GM12878 (cell line): ENCODE measurements around the gene TBC1D30. TPM values are rescaled to one million over a fixed set of nuclear protein-coding genes. Genes with fewer than 3 reads are reported as not detected.
A peak's percentile ranks its signal among the peaks of the same experiment; 100 is the strongest.

ENCODE experiments used
- ASH2L ChIP-seq: fragments of 300-600, 200-600 bp; sonication (generic); IDR thresholded peaks from 2 replicates; pipeline ENCODE4 v1.6.1; 2017; ENCODE audit warnings: low read depth, mild to moderate bottlenecking, borderline replicate concordance
- DPF2 ChIP-seq: fragments of 450-650 bp; IDR thresholded peaks from 2 replicates; pipeline ENCODE4 v1.6.1; 2017; ENCODE audit warnings: mild to moderate bottlenecking
- IRF4 ChIP-seq: IDR thresholded peaks from 2 replicates; pipeline ENCODE4 v1.6.1; 2011; ENCODE audit warnings: low read depth, low read length
- JUNB ChIP-seq: IDR thresholded peaks from 2 replicates; pipeline ENCODE4 v1.6.1; 2016; ENCODE audit warnings: antibody characterized with exemption, mild to moderate bottlenecking
- MEF2A ChIP-seq: IDR thresholded peaks from 2 replicates; pipeline ENCODE4 v1.6.1; 2011; ENCODE audit warnings: low read depth, mild to moderate bottlenecking, low read length, moderate library complexity; ENCODE audit not compliant: insufficient read depth
- NFIC ChIP-seq: IDR thresholded peaks from 2 replicates; pipeline ENCODE4 v1.6.1; 2012; ENCODE audit warnings: low read depth, mild to moderate bottlenecking, inconsistent platforms, low read length, moderate library complexity
- PAX5 ChIP-seq: IDR thresholded peaks from 2 replicates; pipeline ENCODE4 v1.6.1; 2011; ENCODE audit warnings: low read depth, low read length, borderline replicate concordance
- POLR2AphosphoS5 ChIP-seq: IDR thresholded peaks from 2 replicates; pipeline ENCODE4 v1.6.1; 2011; ENCODE audit warnings: mild to moderate bottlenecking, low read length, inconsistent platforms
- POU2F2 ChIP-seq: IDR thresholded peaks from 3 replicates; pipeline ENCODE4 v1.6.1; 2011; ENCODE audit warnings: low read depth, mild to moderate bottlenecking, low read length, borderline replicate concordance
- RAD21 ChIP-seq: IDR thresholded peaks from 2 replicates; pipeline ENCODE4 v1.6.1; 2011; ENCODE audit warnings: mild to moderate bottlenecking, low read depth, low read length, moderate library complexity; ENCODE audit not compliant: insufficient read depth
- RUNX3 ChIP-seq: IDR thresholded peaks from 2 replicates; pipeline ENCODE4 v1.6.1; 2012; ENCODE audit warnings: low read length, inconsistent platforms
- TCF3 ChIP-seq: IDR thresholded peaks from 2 replicates; pipeline ENCODE4 v1.6.1; 2012; ENCODE audit warnings: low read depth, mild to moderate bottlenecking, low read length, borderline replicate concordance; ENCODE audit not compliant: insufficient read depth
- polyA plus RNA-seq, 11 experiments: library from polyadenylated mRNA; depleted of rRNA in 4 of 11; unstranded in 6 of 11; stranded (reverse) in 5 of 11; fragments of >200 nt; fragmentation: Nextera tagmentation in 4 of 11; fragmentation: Illumina TruSeq in 1 of 11; extraction: Ambion mirVana in 4 of 11; extraction: Trizol in 1 of 11; gene quantifications; 1 replicate in 1 of 11; 2 replicates in 10 of 11; pipeline versions ENCODE4 v1.2.1 to v1.2.3, GENCODE V29; 2011 to 2016; ENCODE audit warnings: inconsistent platforms in 2 of 11, missing spikeins in 2 of 11, low read depth in 1 of 11
- total RNA-seq, 4 experiments: library from RNA; depleted of rRNA in 3 of 4; stranded (reverse); fragments of >200 nt in 3 of 4; fragmentation: Illumina TruSeq in 1 of 4; extraction: Trizol in 1 of 4; gene quantifications; 2 replicates each; pipeline versions ENCODE4 v1.2.1 to v1.2.3, GENCODE V29; 2013 to 2021
- TF ChIP-seq, protein P1 (sequence below): IDR thresholded peaks from 2 replicates; pipeline ENCODE4 v1.6.1; 2011; ENCODE audit warnings: borderline replicate concordance, low read depth, mild to moderate bottlenecking, moderate library complexity, low read length; ENCODE audit not compliant: insufficient read depth, poor library complexity, severe bottlenecking
- TF ChIP-seq, protein P2 (sequence below): fragments of 450-650 bp; IDR thresholded peaks from 2 replicates; pipeline ENCODE4 v1.6.1; 2017; ENCODE audit warnings: antibody characterized with exemption, mild to moderate bottlenecking, moderate library complexity
- TF ChIP-seq, protein P3 (sequence below): IDR thresholded peaks from 2 replicates; pipeline ENCODE4 v1.6.1; 2012; ENCODE audit warnings: mild to moderate bottlenecking, low read depth, low read length

The TBC1D30 gene
- total and polyA plus RNA-seq, 10 of the 15 experiments (the other 5 are each of a cell fraction or from before 2014, with no cell fraction given), result 1.2 to 23.3 (median 11.1) TPM

DNA sequence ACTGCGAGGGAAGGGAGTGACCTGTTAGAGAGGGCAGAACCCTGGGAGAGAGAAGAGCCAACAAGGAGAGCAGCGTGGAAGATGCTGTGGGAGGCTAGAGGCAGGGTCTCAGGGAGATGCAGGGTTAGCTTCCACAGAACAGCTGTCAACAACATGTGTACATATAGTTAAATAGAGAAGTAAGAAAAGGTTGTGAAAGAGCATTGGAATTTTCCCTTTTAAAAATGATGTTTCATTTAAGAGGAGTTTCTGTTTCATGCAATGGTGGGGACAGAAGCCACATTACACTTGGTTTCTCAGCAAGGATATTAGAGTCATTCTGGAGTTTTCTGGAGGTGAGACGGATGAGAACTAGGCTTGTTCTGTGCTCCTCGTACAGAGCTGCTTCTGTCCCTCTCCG, 23.8 kb upstream of the TBC1D30 start (continued):
- TF ChIP-seq, protein P1, sequence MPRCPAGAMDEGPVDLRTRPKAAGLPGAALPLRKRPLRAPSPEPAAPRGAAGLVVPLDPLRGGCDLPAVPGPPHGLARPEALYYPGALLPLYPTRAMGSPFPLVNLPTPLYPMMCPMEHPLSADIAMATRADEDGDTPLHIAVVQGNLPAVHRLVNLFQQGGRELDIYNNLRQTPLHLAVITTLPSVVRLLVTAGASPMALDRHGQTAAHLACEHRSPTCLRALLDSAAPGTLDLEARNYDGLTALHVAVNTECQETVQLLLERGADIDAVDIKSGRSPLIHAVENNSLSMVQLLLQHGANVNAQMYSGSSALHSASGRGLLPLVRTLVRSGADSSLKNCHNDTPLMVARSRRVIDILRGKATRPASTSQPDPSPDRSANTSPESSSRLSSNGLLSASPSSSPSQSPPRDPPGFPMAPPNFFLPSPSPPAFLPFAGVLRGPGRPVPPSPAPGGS, result peak; percentile 65
- TF ChIP-seq DPF2 (no peak), TCF3 (0 out of 2 replicates have a peak, but pooled peaks have one; percentile 18), RUNX3 (peak; percentile 66), POLR2AphosphoS5 (peak; percentile 38; the same call in 1 of the 2 replicates), IRF4 (0 out of 2 replicates have a peak, but pooled peaks have one; percentile 5), JUNB (peak; percentile 31), POU2F2 (0 out of 3 replicates have a peak, but pooled peaks have one; percentile 41), PAX5 (0 out of 2 replicates have a peak, but pooled peaks have one; percentile 18), RAD21 (no peak), NFIC (peak; percentile 61; the same call in 1 of the 2 replicates), MEF2A (no peak), ASH2L (no peak)
- TF ChIP-seq, protein P2, sequence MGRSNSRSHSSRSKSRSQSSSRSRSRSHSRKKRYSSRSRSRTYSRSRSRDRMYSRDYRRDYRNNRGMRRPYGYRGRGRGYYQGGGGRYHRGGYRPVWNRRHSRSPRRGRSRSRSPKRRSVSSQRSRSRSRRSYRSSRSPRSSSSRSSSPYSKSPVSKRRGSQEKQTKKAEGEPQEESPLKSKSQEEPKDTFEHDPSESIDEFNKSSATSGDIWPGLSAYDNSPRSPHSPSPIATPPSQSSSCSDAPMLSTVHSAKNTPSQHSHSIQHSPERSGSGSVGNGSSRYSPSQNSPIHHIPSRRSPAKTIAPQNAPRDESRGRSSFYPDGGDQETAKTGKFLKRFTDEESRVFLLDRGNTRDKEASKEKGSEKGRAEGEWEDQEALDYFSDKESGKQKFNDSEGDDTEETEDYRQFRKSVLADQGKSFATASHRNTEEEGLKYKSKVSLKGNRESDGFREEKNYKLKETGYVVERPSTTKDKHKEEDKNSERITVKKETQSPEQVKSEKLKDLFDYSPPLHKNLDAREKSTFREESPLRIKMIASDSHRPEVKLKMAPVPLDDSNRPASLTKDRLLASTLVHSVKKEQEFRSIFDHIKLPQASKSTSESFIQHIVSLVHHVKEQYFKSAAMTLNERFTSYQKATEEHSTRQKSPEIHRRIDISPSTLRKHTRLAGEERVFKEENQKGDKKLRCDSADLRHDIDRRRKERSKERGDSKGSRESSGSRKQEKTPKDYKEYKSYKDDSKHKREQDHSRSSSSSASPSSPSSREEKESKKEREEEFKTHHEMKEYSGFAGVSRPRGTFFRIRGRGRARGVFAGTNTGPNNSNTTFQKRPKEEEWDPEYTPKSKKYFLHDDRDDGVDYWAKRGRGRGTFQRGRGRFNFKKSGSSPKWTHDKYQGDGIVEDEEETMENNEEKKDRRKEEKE, result no peak
- TF ChIP-seq, protein P3, sequence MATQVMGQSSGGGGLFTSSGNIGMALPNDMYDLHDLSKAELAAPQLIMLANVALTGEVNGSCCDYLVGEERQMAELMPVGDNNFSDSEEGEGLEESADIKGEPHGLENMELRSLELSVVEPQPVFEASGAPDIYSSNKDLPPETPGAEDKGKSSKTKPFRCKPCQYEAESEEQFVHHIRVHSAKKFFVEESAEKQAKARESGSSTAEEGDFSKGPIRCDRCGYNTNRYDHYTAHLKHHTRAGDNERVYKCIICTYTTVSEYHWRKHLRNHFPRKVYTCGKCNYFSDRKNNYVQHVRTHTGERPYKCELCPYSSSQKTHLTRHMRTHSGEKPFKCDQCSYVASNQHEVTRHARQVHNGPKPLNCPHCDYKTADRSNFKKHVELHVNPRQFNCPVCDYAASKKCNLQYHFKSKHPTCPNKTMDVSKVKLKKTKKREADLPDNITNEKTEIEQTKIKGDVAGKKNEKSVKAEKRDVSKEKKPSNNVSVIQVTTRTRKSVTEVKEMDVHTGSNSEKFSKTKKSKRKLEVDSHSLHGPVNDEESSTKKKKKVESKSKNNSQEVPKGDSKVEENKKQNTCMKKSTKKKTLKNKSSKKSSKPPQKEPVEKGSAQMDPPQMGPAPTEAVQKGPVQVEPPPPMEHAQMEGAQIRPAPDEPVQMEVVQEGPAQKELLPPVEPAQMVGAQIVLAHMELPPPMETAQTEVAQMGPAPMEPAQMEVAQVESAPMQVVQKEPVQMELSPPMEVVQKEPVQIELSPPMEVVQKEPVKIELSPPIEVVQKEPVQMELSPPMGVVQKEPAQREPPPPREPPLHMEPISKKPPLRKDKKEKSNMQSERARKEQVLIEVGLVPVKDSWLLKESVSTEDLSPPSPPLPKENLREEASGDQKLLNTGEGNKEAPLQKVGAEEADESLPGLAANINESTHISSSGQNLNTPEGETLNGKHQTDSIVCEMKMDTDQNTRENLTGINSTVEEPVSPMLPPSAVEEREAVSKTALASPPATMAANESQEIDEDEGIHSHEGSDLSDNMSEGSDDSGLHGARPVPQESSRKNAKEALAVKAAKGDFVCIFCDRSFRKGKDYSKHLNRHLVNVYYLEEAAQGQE, result no peak
